Measurements from ENCODE around the gene DLG1.

The DLG1 gene

GRCh38 chr3:197298341-197298944, at the start of gene DLG1:
TSS of gene DLG1 (minus strand) at chr3:197298612. CDS start at chr3:197297204, 1,408 bp downstream.
- TF ChIP-seq CTCF (IDR thresholded peaks at IDR 0.05) = no peak
- H3K27me3 ChIP-seq = peaks cover 35% of the 10 kb centered on the region
- peak within 1 kb of the TSS; percentile 89 for H3K27ac ChIP-seq
- H3K36me3 ChIP-seq = no peaks in the 10 kb centered on the region
- peak within 1 kb of the TSS; percentile 77 to 95 for H3K4me3 ChIP-seq (ENCODE audit: low read depth in 1 of 2, low read length in 1 of 2)
- no peaks in the 10 kb centered on the region for H3K9me3 ChIP-seq
- H3K4me1 ChIP-seq (ENCODE audit: control insufficient read depth in 1 of 2, insufficient read depth in 1 of 2, low read depth in 1 of 2, low read length in 1 of 2) = peaks cover 22 to 24% of the 10 kb centered on the region in 2 experiments

- no peak overlapping the region for H3K27ac ChIP-seq
Measured at GRCh38 chr3:197348014-197348413, 49.6 kb upstream of the DLG1 start.

GRCh38 chr3:197345390-197345789, 47.0 kb upstream of the DLG1 start:
- peaks cover 5% of the 10 kb centered on the region for H3K27me3 ChIP-seq
- H3K9me3 ChIP-seq = no peaks in the 10 kb centered on the region
- no peak overlapping the region for H3K27ac ChIP-seq
- H3K36me3 ChIP-seq = no peaks in the 10 kb centered on the region
- no peak for TF ChIP-seq CTCF (IDR thresholded peaks at IDR 0.05)
- no peaks in the 10 kb centered on the region for H3K4me1 ChIP-seq (ENCODE audit: control insufficient read depth in 1 of 2, insufficient read depth in 1 of 2, low read depth in 1 of 2, low read length in 1 of 2)
- no peak overlapping the region for H3K4me3 ChIP-seq (ENCODE audit: low read depth in 1 of 2, low read length in 1 of 2)

More at GRCh38 chr3:197348014-197348413, 49.6 kb upstream of the DLG1 start:
- H3K4me1 ChIP-seq (ENCODE audit: control insufficient read depth in 1 of 2, insufficient read depth in 1 of 2, low read depth in 1 of 2, low read length in 1 of 2) = no peaks in the 10 kb centered on the region
- no peak overlapping the region for H3K4me3 ChIP-seq (ENCODE audit: low read depth in 1 of 2, low read length in 1 of 2)
- no peak for TF ChIP-seq CTCF (IDR thresholded peaks at IDR 0.05)
- peaks cover 5% of the 10 kb centered on the region for H3K27me3 ChIP-seq
- H3K9me3 ChIP-seq = no peaks in the 10 kb centered on the region
- no peaks in the 10 kb centered on the region for H3K36me3 ChIP-seq

GRCh38 chr3:197344582-197345318, 46.3 kb upstream of the DLG1 start:
- H3K4me1 ChIP-seq (ENCODE audit: control insufficient read depth in 1 of 2, insufficient read depth in 1 of 2, low read depth in 1 of 2, low read length in 1 of 2) = no peaks in the 10 kb centered on the region
- TF ChIP-seq CTCF (IDR thresholded peaks at IDR 0.05) = no peak
- H3K36me3 ChIP-seq = no peaks in the 10 kb centered on the region
- no peak overlapping the region for H3K4me3 ChIP-seq (ENCODE audit: low read depth in 1 of 2, low read length in 1 of 2)
- H3K9me3 ChIP-seq = no peaks in the 10 kb centered on the region
- H3K27ac ChIP-seq = no peak overlapping the region
- peaks cover 5% of the 10 kb centered on the region for H3K27me3 ChIP-seq

GRCh38 chr3:197343656-197344408, 45.4 kb upstream of the DLG1 start:
- no peaks in the 10 kb centered on the region for H3K9me3 ChIP-seq
- TF ChIP-seq CTCF (IDR thresholded peaks at IDR 0.05) = no peak
- no peak overlapping the region for H3K4me3 ChIP-seq (ENCODE audit: low read depth in 1 of 2, low read length in 1 of 2)
- H3K27ac ChIP-seq = no peak overlapping the region
- no peaks in the 10 kb centered on the region for H3K36me3 ChIP-seq
- H3K27me3 ChIP-seq = peaks cover 5% of the 10 kb centered on the region
- H3K4me1 ChIP-seq (ENCODE audit: control insufficient read depth in 1 of 2, insufficient read depth in 1 of 2, low read depth in 1 of 2, low read length in 1 of 2) = no peaks in the 10 kb centered on the region
